ENCODE data around the gene SEMA6D.
"Not testable (repeated sequence)": the region's sequence is repeated elsewhere in the genome, so short reads cannot be mapped to it uniquely, and the experiment has no call there.

The SEMA6D gene

DNA sequence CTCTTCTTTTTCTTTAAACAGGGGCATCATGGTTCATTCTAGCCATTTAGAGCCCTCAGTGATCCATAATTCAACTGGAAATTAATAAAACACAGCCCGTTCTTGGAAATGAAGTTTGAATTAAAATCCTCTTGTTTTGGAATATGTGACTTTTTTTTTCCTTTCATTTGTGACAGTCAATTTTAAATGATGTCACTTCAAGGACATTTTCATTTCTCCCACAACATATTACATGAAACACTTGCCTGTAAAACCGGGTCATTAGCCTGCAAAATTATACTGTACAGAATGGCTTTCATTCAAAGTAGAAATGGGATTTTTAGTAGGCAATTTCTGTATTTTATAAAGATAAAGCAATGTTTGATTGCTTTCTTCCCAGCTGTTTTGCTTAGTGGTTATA is 789 bp upstream of the SEMA6D start:
- no peak for DNase-seq (ENCODE audit: low read depth in 2 of 2)

DNA sequence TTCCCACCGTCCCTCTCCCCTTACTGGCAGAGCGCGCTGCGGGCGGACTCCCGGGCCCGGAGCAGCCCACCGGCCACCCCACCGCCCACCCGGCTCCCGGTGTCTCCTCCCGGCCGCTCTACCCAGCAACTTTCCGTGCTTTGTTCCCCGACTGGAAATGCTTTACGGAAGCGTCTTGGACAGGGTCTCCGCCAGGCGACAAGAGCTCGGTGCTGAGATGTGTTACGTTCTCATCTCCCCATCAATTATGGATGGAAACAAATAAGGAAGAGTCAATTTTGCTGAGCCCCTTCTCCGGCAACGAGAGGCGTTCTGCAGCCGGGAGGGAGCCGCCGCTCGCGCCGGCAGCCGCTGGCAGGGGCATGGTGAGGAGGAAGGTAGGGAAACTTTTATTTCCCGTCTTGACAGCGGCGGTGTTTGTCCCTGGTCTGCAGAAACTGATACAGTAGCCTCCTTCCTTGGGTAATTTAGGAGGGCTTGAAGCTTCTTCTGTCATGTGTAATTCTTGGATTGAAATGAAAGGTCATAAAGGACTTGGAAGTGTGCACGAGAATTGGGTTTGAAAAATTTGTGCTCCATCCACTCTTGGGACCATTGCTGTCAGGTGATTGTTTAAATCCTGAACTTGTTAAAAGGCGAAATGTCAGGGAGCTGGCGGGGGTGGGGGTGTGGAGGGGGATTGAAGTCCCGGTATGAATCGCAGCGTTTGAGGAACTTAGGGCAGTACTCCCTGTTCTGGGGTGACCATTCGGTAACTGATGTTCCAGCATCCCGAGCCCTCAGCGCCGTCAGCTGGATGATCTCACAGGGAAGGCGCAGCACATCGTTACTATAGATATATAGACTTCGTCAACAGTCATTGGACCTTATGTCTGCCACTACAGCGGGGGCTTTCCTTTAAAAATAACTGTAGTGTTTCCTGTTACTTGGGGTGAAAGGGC is 1.5 kb downstream of the SEMA6D start:
- DNase-seq (ENCODE audit: low read depth in 2 of 2), result no peak

- DNase-seq (ENCODE audit: low read depth in 2 of 2), result no peak
These were observed 2.4 kb downstream of the SEMA6D start for GRCh38 chr15:47719730-47720129.

GRCh38 chr15:47720555-47720954 is 3.2 kb downstream of the SEMA6D start:
- no peak for DNase-seq (ENCODE audit: low read depth in 2 of 2)

DNA sequence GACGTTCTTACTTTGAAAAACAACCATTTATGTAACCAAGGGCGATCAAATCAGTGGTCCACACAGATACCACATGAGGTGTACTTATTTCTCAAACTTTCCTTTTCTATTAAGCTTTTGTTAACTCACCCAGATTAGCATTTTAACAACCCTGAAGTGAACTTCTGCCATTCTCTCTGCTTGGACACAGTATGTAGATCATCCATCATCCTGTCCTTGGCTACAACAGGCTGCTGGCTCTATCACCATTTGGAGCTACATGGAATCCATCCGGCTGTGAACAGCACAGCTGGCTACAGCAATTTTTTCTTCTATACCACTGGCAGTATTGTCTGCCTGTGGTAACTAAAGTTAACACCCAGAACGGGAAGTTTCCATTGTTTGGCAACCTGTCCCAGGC is 4.4 kb downstream of the SEMA6D start:
- no peak for DNase-seq (ENCODE audit: low read depth in 2 of 2)

GRCh38 chr15:47724346-47724745 is 7.0 kb downstream of the SEMA6D start:
- no peak for DNase-seq (ENCODE audit: low read depth in 2 of 2)

DNA sequence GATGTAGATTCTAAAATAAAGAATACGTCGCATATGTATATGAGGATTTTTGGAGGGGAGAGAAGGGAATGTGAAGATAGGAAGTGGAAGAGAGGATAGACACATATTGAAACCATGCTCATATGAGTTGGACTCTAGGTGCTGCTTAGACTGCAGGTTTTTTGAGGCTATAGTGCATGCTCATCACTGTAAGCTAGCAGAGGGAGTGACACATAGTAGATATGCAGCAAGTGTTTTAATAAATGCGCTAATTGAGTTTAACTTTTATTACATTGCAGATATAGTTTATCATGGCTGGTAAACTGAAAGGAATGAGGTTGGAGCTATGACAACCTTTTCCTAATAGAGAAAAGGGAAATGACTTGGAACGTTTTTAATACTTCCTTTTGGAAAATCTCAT is 7.7 kb downstream of the SEMA6D start:
- DNase-seq (ENCODE audit: low read depth in 2 of 2), result no peak

- DNase-seq (ENCODE audit: low read depth in 2 of 2), result no peak
These were observed 8.6 kb downstream of the SEMA6D start for GRCh38 chr15:47725906-47726305.

- DNase-seq (ENCODE audit: low read depth in 2 of 2), result no peak
These were observed 9.1 kb downstream of the SEMA6D start for GRCh38 chr15:47726399-47726823.

- no peak for DNase-seq (ENCODE audit: low read depth in 2 of 2)
These were observed 9.8 kb downstream of the SEMA6D start for GRCh38 chr15:47727137-47727536.

DNA sequence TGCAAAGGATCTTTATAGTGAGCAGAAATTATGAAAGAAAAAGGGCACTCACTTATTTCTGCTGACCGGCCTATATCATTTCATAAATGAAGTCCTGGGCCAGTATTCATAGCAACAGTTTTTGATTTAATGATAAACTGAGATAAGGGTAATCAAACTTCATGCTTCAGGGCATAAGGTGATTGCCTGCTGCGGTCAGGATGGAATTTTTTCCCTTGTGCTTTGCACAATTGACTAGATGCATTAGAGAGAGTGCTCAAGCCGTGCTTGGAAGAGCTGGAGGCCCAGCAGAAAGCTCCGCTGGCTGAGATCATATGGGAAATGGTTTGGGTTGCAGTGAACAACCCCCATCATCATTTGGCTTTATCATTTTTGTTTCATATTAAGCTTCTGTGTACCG is 10.4 kb downstream of the SEMA6D start:
- DNase-seq (ENCODE audit: low read depth in 2 of 2), result no peak

DNA sequence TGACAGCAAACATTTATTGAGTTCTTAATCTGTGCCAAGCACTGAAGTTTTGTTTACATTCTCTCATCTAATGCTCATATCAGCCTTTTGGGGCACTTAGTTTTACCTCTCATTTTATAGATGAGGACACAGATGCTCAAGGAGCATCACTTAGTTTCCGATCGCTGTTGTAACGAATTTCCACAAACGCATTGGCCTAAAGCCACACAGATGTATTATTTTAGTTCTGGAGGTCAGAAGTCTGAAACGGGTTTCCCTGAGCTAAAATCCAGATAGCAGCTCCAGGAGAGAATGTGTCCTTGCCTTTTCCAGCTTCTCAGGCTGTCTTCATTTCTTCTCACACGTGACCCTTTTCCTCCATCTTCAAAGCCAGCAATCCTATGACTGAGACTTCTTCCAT is 11.1 kb downstream of the SEMA6D start:
- DNase-seq (ENCODE audit: low read depth in 2 of 2), result no peak

DNA sequence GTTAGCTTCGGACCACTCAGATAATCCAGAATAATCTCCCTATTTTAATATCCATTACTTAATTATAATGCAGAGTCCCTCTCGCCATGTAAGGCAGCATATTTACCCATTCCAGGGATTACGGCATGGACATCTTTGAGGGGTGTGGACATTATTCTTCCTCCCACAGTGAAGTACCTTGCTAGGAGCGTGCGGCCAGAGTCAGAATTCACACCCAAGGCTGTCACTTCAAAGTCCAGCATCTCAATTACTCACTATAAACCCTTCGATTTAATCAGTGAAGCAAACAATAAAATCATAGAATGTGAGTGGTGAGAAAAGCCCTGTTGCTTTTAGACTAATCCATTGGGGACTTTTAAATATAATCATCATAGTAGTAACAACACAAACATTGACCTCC is 11.6 kb downstream of the SEMA6D start:
- no peak for DNase-seq (ENCODE audit: low read depth in 2 of 2)

DNA sequence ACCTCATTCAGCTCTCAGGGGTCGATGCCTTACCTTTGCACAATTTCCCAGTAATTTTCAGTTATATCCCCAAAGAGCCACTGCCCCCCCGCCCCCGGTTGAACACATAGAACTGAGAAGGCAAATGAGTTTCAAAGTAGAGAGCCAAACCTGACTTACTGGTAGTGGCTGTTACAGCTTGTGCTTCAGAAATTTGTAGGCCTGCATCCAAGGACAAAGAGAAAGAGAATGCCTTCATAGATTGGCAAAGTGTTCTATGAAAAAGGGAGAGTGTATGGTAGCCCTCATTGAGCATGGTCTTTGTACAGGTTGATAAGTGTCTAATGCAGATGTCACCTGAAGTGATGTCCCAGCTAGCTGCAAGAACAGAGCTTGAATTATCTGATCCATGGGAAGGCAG is 13.9 kb downstream of the SEMA6D start:
- no peak for DNase-seq (ENCODE audit: low read depth in 2 of 2)

DNA sequence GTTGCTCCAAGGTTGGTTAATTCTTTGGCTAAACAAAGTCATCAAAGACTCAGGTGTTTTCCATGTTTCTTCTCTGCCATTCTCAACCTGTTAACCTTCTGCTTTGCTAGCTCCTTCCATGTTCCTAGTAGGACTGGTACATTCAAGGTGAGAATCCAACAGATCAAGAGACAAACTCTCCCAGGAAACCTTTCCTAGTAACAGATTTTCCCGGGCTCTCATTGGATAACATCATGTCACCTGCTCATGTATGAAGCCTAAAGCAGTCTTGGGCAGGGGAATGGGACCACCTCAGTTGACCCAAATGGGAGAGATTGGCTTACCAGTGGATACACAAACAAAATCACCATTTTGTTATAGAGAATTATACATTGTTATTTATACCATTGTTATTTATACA is 14.9 kb downstream of the SEMA6D start:
- DNase-seq (ENCODE audit: low read depth in 2 of 2), result no peak

DNA sequence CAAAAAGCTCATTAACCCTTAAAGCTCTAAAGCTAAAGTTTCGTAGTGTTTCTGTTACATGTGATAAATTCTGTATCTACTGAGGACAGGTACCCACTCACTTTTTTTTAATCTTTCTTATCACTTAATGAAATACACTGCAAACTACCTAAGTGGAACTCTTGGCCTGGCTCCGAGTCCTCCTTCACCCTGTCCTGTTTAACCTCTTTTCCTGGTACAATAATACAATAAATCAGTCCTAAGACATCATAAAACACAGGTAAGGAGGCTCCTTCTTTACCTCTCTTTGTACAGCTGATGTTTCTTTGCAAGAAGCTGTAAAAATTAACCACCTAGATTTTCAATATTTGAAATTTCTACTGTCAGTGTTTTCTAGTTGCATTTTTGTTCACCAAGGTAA is 15.8 kb downstream of the SEMA6D start:
- no peak for DNase-seq (ENCODE audit: low read depth in 2 of 2)

DNA sequence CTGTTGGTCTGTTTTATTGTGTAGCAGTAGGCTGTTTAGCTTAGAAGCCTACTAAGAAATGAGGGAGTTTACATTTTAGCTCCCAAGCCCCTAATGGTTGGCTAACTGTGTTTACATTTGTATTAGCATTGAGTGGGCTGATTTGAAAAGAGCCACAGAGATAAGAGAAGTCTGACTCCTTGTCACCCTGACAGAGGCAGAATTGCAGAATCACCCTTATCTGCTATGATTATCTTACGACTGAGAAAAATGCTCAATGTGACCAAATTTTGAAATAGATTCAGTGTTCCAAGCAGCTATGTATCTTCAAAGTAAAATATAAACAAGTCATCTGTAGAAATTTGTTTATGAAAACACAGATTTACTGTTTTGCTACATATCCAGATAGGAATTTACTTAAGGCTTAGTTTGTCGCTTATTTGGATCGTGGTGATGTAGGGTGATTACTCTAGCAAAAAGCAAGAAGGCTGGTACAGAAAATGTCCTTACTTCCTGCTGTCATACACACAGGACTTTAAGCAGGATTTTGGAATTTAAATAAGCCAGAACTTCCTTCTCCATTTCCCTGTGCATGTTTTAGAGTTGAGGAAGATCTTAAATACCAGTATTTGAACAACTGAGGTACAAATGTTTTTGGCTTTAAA is 19.0 kb downstream of the SEMA6D start:
- DNase-seq (ENCODE audit: low read depth in 2 of 2), result no peak

- no peak for DNase-seq (ENCODE audit: low read depth in 2 of 2)
These were observed 20.2 kb downstream of the SEMA6D start for GRCh38 chr15:47737477-47737876.

GRCh38 chr15:47738144-47738825 is 21.0 kb downstream of the SEMA6D start:
- not testable (repeated sequence) for DNase-seq (ENCODE audit: low read depth in 2 of 2)

DNA sequence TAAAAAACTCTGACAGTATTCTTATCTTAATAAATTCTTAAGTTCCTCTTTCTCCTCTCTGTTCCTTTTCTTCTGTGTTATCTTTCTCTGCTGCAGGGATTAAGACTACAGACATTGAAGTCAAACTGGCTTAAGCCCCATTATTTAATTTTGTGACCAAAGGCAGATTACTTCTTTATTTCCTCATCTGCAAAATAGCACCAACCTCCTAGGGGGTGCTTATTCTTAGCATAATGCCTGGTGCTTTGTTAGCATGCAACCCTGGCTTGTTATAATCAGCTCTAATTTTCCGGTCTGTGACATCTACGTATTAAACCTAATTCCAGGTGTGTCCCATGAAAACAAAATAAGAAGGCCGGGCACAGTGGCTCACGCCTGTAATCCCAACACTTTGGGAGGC is 23.8 kb downstream of the SEMA6D start:
- no peak for DNase-seq (ENCODE audit: low read depth in 2 of 2)

- no peak for DNase-seq (ENCODE audit: low read depth in 2 of 2)
These were observed 24.6 kb downstream of the SEMA6D start for GRCh38 chr15:47741907-47742306.

- DNase-seq (ENCODE audit: low read depth in 2 of 2), result no peak
These were observed 25.0 kb downstream of the SEMA6D start for GRCh38 chr15:47742334-47742733.

GRCh38 chr15:47742742-47743141 is 25.4 kb downstream of the SEMA6D start:
- DNase-seq (ENCODE audit: low read depth in 2 of 2), result no peak

Measured in stimulated activated CD8-positive, alpha-beta memory T cell treated with anti-CD3 and anti-CD28 coated beads, Interleukin-2, amount 100 ng/mL, for 48 hours (primary cell).